IMR-90 (cell line): ENCODE data around the gene CYP2B6. TPM values are rescaled to one million over a fixed set of nuclear protein-coding genes. Genes with fewer than 3 reads are reported as not detected.

ENCODE experiments used
- ATAC-seq: fragments of 200-7000 bp; cut with Tn5 transposase; 2 replicates; pipeline ENCODE4 v1.9.1; 2020; ENCODE audit warnings: low read depth, mild to moderate bottlenecking, moderate library complexity
- BruUV-seq: library from RNA; stranded (reverse); fragments of 400-500 nt; replicated peaks from 2 replicates; lab custom pipeline; 2021; lab: Mats Ljungman, UMichigan
- CTCF ChIA-PET: fragments of 300-600 bp; formaldehyde crosslinking; extraction: SDS; loops from one replicate; lab custom pipeline; 2021; ENCODE audit warnings: antibody characterized with exemption; lab: Yijun Ruan, JAX
- POLR2A ChIA-PET: fragments of 300-600 bp; sonication (Branson Sonifier 250); formaldehyde crosslinking; loops from one replicate; lab custom pipeline; 2022; ENCODE audit warnings: antibody characterized with exemption; ENCODE audit not compliant: unreplicated experiment; lab: Charles Lee
- DNase-seq: peaks from one replicate; pipeline ENCODE4 v3.0.0; 2013
- H2AFZ ChIP-seq: replicated peaks from 2 replicates; pipeline ENCODE3; 2013; ENCODE audit warnings: low read length, mild to moderate bottlenecking; ENCODE audit not compliant: poor library complexity
- H2AK5ac ChIP-seq: 2 replicates; pipeline ENCODE4 v1.6.1; 2013; ENCODE audit warnings: low read depth, low read length, inconsistent platforms
- H2AK9ac ChIP-seq: replicated peaks from 2 replicates; pipeline ENCODE3; 2013; ENCODE audit warnings: mild to moderate bottlenecking, low read depth, low read length, moderate library complexity; ENCODE audit not compliant: poor library complexity
- H2BK120ac ChIP-seq: 2 replicates; pipeline ENCODE4 v1.6.1; 2013; ENCODE audit warnings: low read depth, low read length, inconsistent platforms
- H2BK15ac ChIP-seq: 3 replicates; pipeline ENCODE4 v1.6.1; 2013; ENCODE audit warnings: low read depth, low read length, inconsistent platforms
- H2BK20ac ChIP-seq: 2 replicates; pipeline ENCODE4 v1.6.1; 2013; ENCODE audit warnings: low read depth, mild to moderate bottlenecking, inconsistent platforms, low read length, moderate library complexity
- H2BK5ac ChIP-seq: 2 replicates; pipeline ENCODE4 v1.6.1; 2013; ENCODE audit warnings: mild to moderate bottlenecking, low read depth, low read length, inconsistent platforms; ENCODE audit not compliant: poor library complexity, severe bottlenecking
- H3K14ac ChIP-seq: replicated peaks from 2 replicates; pipeline ENCODE4 v1.6.1; 2013; ENCODE audit warnings: low read depth, low read length, inconsistent platforms
- H3K18ac ChIP-seq: 2 replicates; pipeline ENCODE4 v1.6.1; 2013; ENCODE audit warnings: low read depth, low read length, control low read depth
- H3K23ac ChIP-seq: 2 replicates; pipeline ENCODE4 v1.6.1; 2013; ENCODE audit warnings: low read depth, low read length, inconsistent platforms
- H3K27ac ChIP-seq: 2 replicates; pipeline ENCODE4 v1.5.1; 2013; ENCODE audit warnings: mild to moderate bottlenecking, control low read depth, low read length; ENCODE audit not compliant: insufficient read depth
- H3K27me3 ChIP-seq: 2 replicates; pipeline ENCODE4 v1.6.1; 2013; ENCODE audit warnings: low read length; ENCODE audit not compliant: control insufficient read depth, insufficient read depth
- H3K36me3 ChIP-seq: 2 replicates; pipeline ENCODE4 v1.6.1; 2013; ENCODE audit warnings: low read length, mixed read lengths; ENCODE audit not compliant: control insufficient read depth, insufficient read depth
- H3K4ac ChIP-seq: 2 replicates; pipeline ENCODE4 v1.6.1; 2013; ENCODE audit warnings: low read depth, low read length, inconsistent platforms
- H3K4me1 ChIP-seq: 2 replicates; pipeline ENCODE4 v1.6.1; 2013; ENCODE audit warnings: low read length, mixed read lengths; ENCODE audit not compliant: control insufficient read depth, insufficient read depth
- H3K4me2 ChIP-seq: 2 replicates; pipeline ENCODE4 v1.6.1; 2013; ENCODE audit warnings: low read depth, mild to moderate bottlenecking, control low read depth, low read length, moderate library complexity
- H3K4me3 ChIP-seq: 2 replicates; pipeline ENCODE4 v1.5.1; 2013; ENCODE audit warnings: low read depth, mild to moderate bottlenecking, control low read depth, low read length, moderate library complexity; ENCODE audit not compliant: insufficient read depth
- H3K56ac ChIP-seq: 2 replicates; pipeline ENCODE4 v1.6.1; 2013; ENCODE audit warnings: low read length, inconsistent platforms; ENCODE audit not compliant: insufficient read depth; ENCODE audit errors: extremely low read depth
- H3K79me1 ChIP-seq, 2 experiments: 2 replicates each; pipeline ENCODE4 v1.6.1; 2013; ENCODE audit warnings: low read length in 2 of 2, inconsistent platforms in 1 of 2, low read depth in 1 of 2
- H3K9ac ChIP-seq: 2 replicates; pipeline ENCODE4 v1.6.1; 2013; ENCODE audit warnings: low read depth, low read length, control low read depth
- H3K9me1 ChIP-seq: 2 replicates; pipeline ENCODE4 v1.6.1; 2013; ENCODE audit warnings: low read length, inconsistent platforms; ENCODE audit not compliant: insufficient read depth
- H3K9me3 ChIP-seq: 2 replicates; pipeline ENCODE4 v1.6.1; 2013; ENCODE audit warnings: low read length; ENCODE audit not compliant: control insufficient read depth, insufficient read depth
- H4K20me1 ChIP-seq: 2 replicates; pipeline ENCODE4 v1.6.1; 2013; ENCODE audit warnings: low read length, inconsistent platforms; ENCODE audit not compliant: insufficient read depth
- H4K5ac ChIP-seq: 2 replicates; pipeline ENCODE4 v1.6.1; 2013; ENCODE audit warnings: mild to moderate bottlenecking, low read depth, low read length, control low read depth
- H4K8ac ChIP-seq, 2 experiments: 2 replicates each; pipeline ENCODE4 v1.6.1; 2013; ENCODE audit warnings: low read depth in 2 of 2, low read length in 2 of 2, control low read depth in 1 of 2, inconsistent platforms in 1 of 2
- H4K91ac ChIP-seq: 2 replicates; pipeline ENCODE4 v1.6.1; 2013; ENCODE audit warnings: low read depth, low read length, inconsistent platforms; ENCODE audit not compliant: insufficient read depth
- BHLHE40 ChIP-seq: fragments of 150-350 bp; IDR thresholded peaks from 2 replicates; pipeline ENCODE4 v1.6.1; 2016; ENCODE audit warnings: mild to moderate bottlenecking, low read depth, low read length
- CEBPB ChIP-seq: IDR thresholded peaks from 2 replicates; pipeline ENCODE4 v1.6.1; 2012; ENCODE audit warnings: low read depth, low read length, improper control_type of control experiment
- CHD1 ChIP-seq: IDR thresholded peaks from 2 replicates; pipeline ENCODE4 v1.6.1; 2012; ENCODE audit warnings: low read depth, low read length, improper control_type of control experiment
- CTCF ChIP-seq: conservative IDR thresholded peaks from 2 replicates; pipeline ENCODE4 v1.5.1; 2012; ENCODE audit warnings: mild to moderate bottlenecking, low read depth, low read length, improper control_type of control experiment
- ELK1 ChIP-seq: fragments of 150-350 bp; IDR thresholded peaks from 2 replicates; pipeline ENCODE4 v1.6.1; 2016; ENCODE audit warnings: low read depth, mild to moderate bottlenecking, low read length, moderate library complexity, borderline replicate concordance
- FOS ChIP-seq: fragments of 150-350 bp; IDR thresholded peaks from 2 replicates; pipeline ENCODE4 v1.6.1; 2016; ENCODE audit warnings: low read depth, low read length
- MAFK ChIP-seq: IDR thresholded peaks from 2 replicates; pipeline ENCODE4 v1.6.1; 2012; ENCODE audit warnings: low read depth, low read length, improper control_type of control experiment
- MAZ ChIP-seq: IDR thresholded peaks from 2 replicates; pipeline ENCODE4 v1.6.1; 2012; ENCODE audit warnings: low read depth, mild to moderate bottlenecking, low read length, improper control_type of control experiment, moderate library complexity, borderline replicate concordance
- MXI1 ChIP-seq: IDR thresholded peaks from 2 replicates; pipeline ENCODE4 v1.6.1; 2012; ENCODE audit warnings: low read depth, mild to moderate bottlenecking, low read length, moderate library complexity, borderline replicate concordance
- NFE2L2 ChIP-seq: fragments of 150-350 bp; IDR thresholded peaks from 2 replicates; pipeline ENCODE4 v1.6.1; 2016; ENCODE audit warnings: low read depth, mild to moderate bottlenecking, low read length
- POLR2A ChIP-seq: IDR thresholded peaks from 2 replicates; pipeline ENCODE4 v1.6.1; 2012; ENCODE audit warnings: mild to moderate bottlenecking, low read depth, low read length
- RAD21 ChIP-seq: IDR thresholded peaks from 2 replicates; pipeline ENCODE4 v1.6.1; 2012; ENCODE audit warnings: low read length, improper control_type of control experiment
- RCOR1 ChIP-seq: IDR thresholded peaks from 2 replicates; pipeline ENCODE4 v1.6.1; 2012; ENCODE audit warnings: mild to moderate bottlenecking, low read length, improper control_type of control experiment; ENCODE audit not compliant: insufficient replicate concordance
- RFX5 ChIP-seq: IDR thresholded peaks from 2 replicates; pipeline ENCODE4 v1.8.0; 2012; ENCODE audit warnings: low read depth, mild to moderate bottlenecking, low read length, moderate library complexity
- SMC3 ChIP-seq: fragments of 150-350 bp; IDR thresholded peaks from 2 replicates; pipeline ENCODE4 v1.6.1; 2016; ENCODE audit warnings: low read depth, mild to moderate bottlenecking, antibody characterized with exemption, low read length, moderate library complexity
- WGBS, 2 experiments: methylation state at CpG; one replicate each; pipeline versions ENCODE4 v1.1.5 to v1.1.7; 2013; ENCODE audit warnings: missing lambda C conversion rate in 2 of 2; ENCODE audit not compliant: insufficient read length in 1 of 2; ENCODE audit errors: extremely low coverage in 2 of 2; 5-methylcytosine and 5-hydroxymethylcytosine counted together
- dilution Hi-C: fragments of 300-500 bp; cut with HindIII; formaldehyde crosslinking; loops from one replicate; pipeline ENCODE4 v1.14.3; 2018; ENCODE audit warnings: low sequenced_read_pairs; ENCODE audit not compliant: unreplicated experiment
- in situ Hi-C: fragments of 300-500 bp; cut with MboI; formaldehyde crosslinking; loops from 3 replicates; pipeline ENCODE4 v1.14.3; 2019; ENCODE audit warnings: low sequenced_read_pairs, inconsistent platforms, mixed read lengths
- intact Hi-C: fragments of 100-400 bp; cut with micrococcal nuclease; formaldehyde crosslinking; loops from 2 replicates; pipeline ENCODE4 v1.10.0; 2022
- polyA plus RNA-seq, 3 experiments: library from polyadenylated mRNA; depleted of rRNA; stranded (reverse); fragments of >200 nt; gene quantifications; 2 replicates each; pipeline ENCODE4 v1.2.3, GENCODE V29; 2012; ENCODE audit warnings: low replicate concordance in 1 of 3
- total RNA-seq: library from RNA; depleted of rRNA; stranded (reverse); fragments of >200 nt; gene quantifications from 2 replicates; pipeline ENCODE4 v1.2.3, GENCODE V29; 2012
- TF ChIP-seq, protein P1 (sequence below): fragments of 150-350 bp; IDR thresholded peaks from 2 replicates; pipeline ENCODE4 v1.6.1; 2017; ENCODE audit warnings: mild to moderate bottlenecking, antibody characterized with exemption, low read length, low read depth

The CYP2B6 gene
- total and polyA plus RNA-seq, 2 of the 4 experiments (the other 2 are of a cell fraction) = not detected

- peak; percentile 88 for ATAC-seq
Observed at GRCh38 chr19:41064974-41065569, 74.0 kb downstream of the CYP2B6 start.

More at GRCh38 chr19:41064974-41065569, 74.0 kb downstream of the CYP2B6 start:
- POLR2A ChIA-PET = no interaction called here
- no peak overlapping the region for H2AK9ac ChIP-seq
- dilution Hi-C loops = no loop called here
- H3K9me3 ChIP-seq = no peaks in the 10 kb centered on the region
- no peak overlapping the region for H2BK15ac ChIP-seq
- H2BK5ac ChIP-seq = no peak overlapping the region
- H2BK20ac ChIP-seq = no peak overlapping the region
- peak overlapping the region; percentile 16 for H2AFZ ChIP-seq
- H4K91ac ChIP-seq = no peak overlapping the region
- no peak overlapping the region for H3K4me2 ChIP-seq
- intact Hi-C loops = no loop called here
- H3K9ac ChIP-seq = no peak overlapping the region
- no peak for TF ChIP-seq ELK1
- no peak for TF ChIP-seq RAD21
- no peak for TF ChIP-seq MXI1
- TF ChIP-seq RCOR1 = no peak
- no peak for TF ChIP-seq BHLHE40
- TF ChIP-seq RFX5 = no peak
- TF ChIP-seq CEBPB = no peak
- no peak for TF ChIP-seq SMC3
- TF ChIP-seq POLR2A = no peak
- TF ChIP-seq, protein P1, sequence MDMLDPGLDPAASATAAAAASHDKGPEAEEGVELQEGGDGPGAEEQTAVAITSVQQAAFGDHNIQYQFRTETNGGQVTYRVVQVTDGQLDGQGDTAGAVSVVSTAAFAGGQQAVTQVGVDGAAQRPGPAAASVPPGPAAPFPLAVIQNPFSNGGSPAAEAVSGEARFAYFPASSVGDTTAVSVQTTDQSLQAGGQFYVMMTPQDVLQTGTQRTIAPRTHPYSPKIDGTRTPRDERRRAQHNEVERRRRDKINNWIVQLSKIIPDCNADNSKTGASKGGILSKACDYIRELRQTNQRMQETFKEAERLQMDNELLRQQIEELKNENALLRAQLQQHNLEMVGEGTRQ = no peak
- no peak for TF ChIP-seq NFE2L2
- TF ChIP-seq FOS = no peak
- TF ChIP-seq MAZ = no peak
- no peak for TF ChIP-seq CHD1
- no peak for TF ChIP-seq CTCF
- TF ChIP-seq MAFK = no peak
- no peak overlapping the region for H2AK5ac ChIP-seq
- peaks cover 2% of the 10 kb centered on the region; the same call in 1 of the 2 replicates for H3K27me3 ChIP-seq
- peak; percentile 43 for DNase-seq
- no peaks in the 10 kb centered on the region for H3K79me1 ChIP-seq
- no peak overlapping the region for H3K14ac ChIP-seq
- no peak overlapping the region for H4K8ac ChIP-seq
- no peaks in the 10 kb centered on the region for H3K36me3 ChIP-seq
- H3K27ac ChIP-seq = no peak overlapping the region
- no peak overlapping the region for H4K5ac ChIP-seq
- H2BK120ac ChIP-seq = no peak overlapping the region
- no peaks in the 10 kb centered on the region for H3K4me1 ChIP-seq
- no peaks in the 10 kb centered on the region for H4K20me1 ChIP-seq
- no peak overlapping the region for H3K18ac ChIP-seq
- H3K4ac ChIP-seq = no peak overlapping the region
- H3K56ac ChIP-seq = no peak overlapping the region
- BruUV-seq = no TSS peak
- no peaks in the 10 kb centered on the region for H3K9me1 ChIP-seq
- no peak overlapping the region for H3K23ac ChIP-seq
- no CpG with 5 or more reads among the region's 7 CpGs for WGBS, 2 experiments
- no peak overlapping the region for H3K4me3 ChIP-seq
- CTCF ChIA-PET = no interaction called here
- in situ Hi-C loops = no loop called here
